Inflammatory macrophage treated with lipopolysaccharide for 1 hour (primary cell): ENCODE results near the gene SREBF2.
"Not testable (repeated sequence)": the region's sequence is repeated elsewhere in the genome, so short reads cannot be mapped to it uniquely, and the experiment has no call there.

ENCODE experiments used
- DNase-seq, 2 donors: peaks; one replicate each; pipeline ENCODE4 v3.0.0-alpha.2; 2020 to 2022

SREBF2 gene

GRCh38 chr22:41842996-41843970 is 10.4 kb downstream of the SREBF2 start:
- DNase-seq, result no peak

- no peak for DNase-seq
Observed at GRCh38 chr22:41844036-41844435, 11.1 kb downstream of the SREBF2 start.

- DNase-seq, result no peak
Observed at GRCh38 chr22:41844513-41844912, 11.6 kb downstream of the SREBF2 start.

- no peak for DNase-seq
Observed at GRCh38 chr22:41845380-41846267, 12.7 kb downstream of the SREBF2 start.

- DNase-seq, result peak in 1 of 2 donors; percentile 25
Observed at GRCh38 chr22:41846268-41846987, 13.5 kb downstream of the SREBF2 start.

GRCh38 chr22:41847300-41847699 is 14.4 kb downstream of the SREBF2 start:
- DNase-seq, result no peak

GRCh38 chr22:41848468-41848867 is 15.6 kb downstream of the SREBF2 start:
- peak; percentile 93 to 95 for DNase-seq

- no peak for DNase-seq
Observed at GRCh38 chr22:41856469-41856868, 23.6 kb downstream of the SREBF2 start.

GRCh38 chr22:41857155-41857859 is 24.4 kb downstream of the SREBF2 start:
- peak; percentile 64 to 69 for DNase-seq

- DNase-seq, result no peak
Observed at GRCh38 chr22:41857860-41858199, 24.9 kb downstream of the SREBF2 start.

GRCh38 chr22:41862160-41862529 is 29.2 kb downstream of the SREBF2 start:
- peak in 1 of 2 donors; percentile 33 for DNase-seq

GRCh38 chr22:41862530-41863266 is 29.8 kb downstream of the SREBF2 start:
- DNase-seq, result peak; percentile 41 to 93

- DNase-seq, result no peak
Observed at GRCh38 chr22:41863472-41863871, 30.6 kb downstream of the SREBF2 start.

- no peak for DNase-seq
Observed at GRCh38 chr22:41868556-41868955, 35.7 kb downstream of the SREBF2 start.

- DNase-seq, result not testable (repeated sequence)
Observed at GRCh38 chr22:41870081-41870480, 37.2 kb downstream of the SREBF2 start.

GRCh38 chr22:41870786-41871185 is 37.9 kb downstream of the SREBF2 start:
- no peak for DNase-seq

- no peak for DNase-seq
Observed at GRCh38 chr22:41873391-41873790, 40.5 kb downstream of the SREBF2 start.

- no peak for DNase-seq
Observed at GRCh38 chr22:41874090-41874489, 41.2 kb downstream of the SREBF2 start.

- DNase-seq, result no peak
Observed at GRCh38 chr22:41875531-41876270, 42.8 kb downstream of the SREBF2 start.

- DNase-seq, result no peak
Observed at GRCh38 chr22:41876275-41876674, 43.4 kb downstream of the SREBF2 start.

- DNase-seq, result no peak
Observed at GRCh38 chr22:41876675-41877074, 43.8 kb downstream of the SREBF2 start.
